ENCODE results near the gene MID2.

Gene MID2

DNA sequence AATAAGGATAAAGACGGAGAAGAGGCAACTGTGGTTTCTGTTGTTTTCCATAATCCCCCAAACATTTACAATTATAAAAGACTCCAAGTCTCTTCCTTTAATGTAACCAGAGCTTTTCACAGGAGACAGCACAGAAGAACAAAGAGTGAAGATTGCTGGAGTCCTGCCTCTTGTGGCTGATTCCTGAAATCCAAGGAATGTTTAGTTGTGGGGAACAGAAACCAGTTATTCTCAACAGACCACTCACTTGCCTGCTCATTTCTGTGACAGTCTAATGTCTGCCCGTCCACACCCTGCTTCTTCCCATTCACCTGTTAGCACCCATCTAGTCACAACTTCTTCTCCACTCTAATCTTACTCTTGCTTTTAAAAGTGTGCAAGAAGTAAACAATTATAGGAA lies 144.4 kb downstream of the MID2 start:
- no peak for DNase-seq

GRCh38 chrX:107971636-107972035 lies 146.0 kb downstream of the MID2 start:
- no peak for DNase-seq

Data from CD4-positive, alpha-beta T cell treated with Interleukin-10 for 1 hour (primary cell).